Measurements from ENCODE around the gene KANSL1.

Gene KANSL1

GRCh38 chr17:46208997-46209396 is 15.8 kb upstream of the KANSL1 start:
- TF ChIP-seq ZNF8 (CRISPR knock-in tag; IDR thresholded peaks at IDR 0.05) (no peak), ZNF70 (CRISPR knock-in tag; IDR thresholded peaks at IDR 0.05) (no peak), SNAI2 (CRISPR knock-in tag; IDR thresholded peaks at IDR 0.05) (no peak), ZC3H10 (CRISPR knock-in tag; IDR thresholded peaks at IDR 0.05) (no peak), GLIS3 (CRISPR knock-in tag; IDR thresholded peaks at IDR 0.05) (no peak), OSR1 (CRISPR knock-in tag; IDR thresholded peaks at IDR 0.05) (no peak), TSHZ2 (CRISPR knock-in tag; IDR thresholded peaks at IDR 0.05) (no peak), CSDC2 (CRISPR knock-in tag; IDR thresholded peaks at IDR 0.05) (no peak), CREB5 (CRISPR knock-in tag; IDR thresholded peaks at IDR 0.05; ENCODE audit: low read depth) (no peak), ISL1 (CRISPR knock-in tag; IDR thresholded peaks at IDR 0.05) (no peak), ZFP30 (CRISPR knock-in tag; IDR thresholded peaks at IDR 0.05) (no peak), POU6F1 (CRISPR knock-in tag; IDR thresholded peaks at IDR 0.05; ENCODE audit: borderline replicate concordance, low read depth) (no peak), TOX (CRISPR knock-in tag; IDR thresholded peaks at IDR 0.05; ENCODE audit: borderline replicate concordance) (no peak), ZFP3 (CRISPR knock-in tag; IDR thresholded peaks at IDR 0.05) (no peak), ARNTL (CRISPR knock-in tag; IDR thresholded peaks at IDR 0.05; ENCODE audit: borderline replicate concordance, low read depth) (no peak), ZNF565 (CRISPR knock-in tag; conservative IDR thresholded peaks at IDR 0.05; ENCODE audit: low read depth) (no peak), BACH2 (CRISPR knock-in tag; IDR thresholded peaks at IDR 0.05; ENCODE audit: borderline replicate concordance) (no peak), CSRNP3 (CRISPR knock-in tag; IDR thresholded peaks at IDR 0.05) (no peak), ESRRG (CRISPR knock-in tag; IDR thresholded peaks at IDR 0.05) (no peak), TCF4 (CRISPR knock-in tag; IDR thresholded peaks at IDR 0.05; ENCODE audit: borderline replicate concordance) (no peak)
- no peak for ATAC-seq

GRCh38 chr17:46205975-46206374 is 12.7 kb upstream of the KANSL1 start:
- no peak for ATAC-seq
- TF ChIP-seq ESRRG (CRISPR knock-in tag; IDR thresholded peaks at IDR 0.05) (no peak), ZNF565 (CRISPR knock-in tag; conservative IDR thresholded peaks at IDR 0.05; ENCODE audit: low read depth) (no peak), ZNF8 (CRISPR knock-in tag; IDR thresholded peaks at IDR 0.05) (no peak), OSR1 (CRISPR knock-in tag; IDR thresholded peaks at IDR 0.05) (no peak), TSHZ2 (CRISPR knock-in tag; IDR thresholded peaks at IDR 0.05) (no peak)

GRCh38 chr17:46202424-46202823 is 9.2 kb upstream of the KANSL1 start:
- TF ChIP-seq ISL1 (CRISPR knock-in tag; IDR thresholded peaks at IDR 0.05): peak; percentile 55; the same call in 1 of the 2 replicates
- no peak for TF ChIP-seq ZFP30 (CRISPR knock-in tag; IDR thresholded peaks at IDR 0.05)
- no peak for ATAC-seq
